HK-2 (cell line): ENCODE results near the gene MERTK.
A peak's percentile ranks its signal among the peaks of the same experiment; 100 is the strongest.
"Not testable (repeated sequence)": the region's sequence is repeated elsewhere in the genome, so short reads cannot be mapped to it uniquely, and the experiment has no call there.

ENCODE experiments used
- DNase-seq: peaks from one replicate; pipeline ENCODE4 v3.0.0-alpha.2; 2018; ENCODE audit not compliant: unreplicated experiment

Gene MERTK

DNA sequence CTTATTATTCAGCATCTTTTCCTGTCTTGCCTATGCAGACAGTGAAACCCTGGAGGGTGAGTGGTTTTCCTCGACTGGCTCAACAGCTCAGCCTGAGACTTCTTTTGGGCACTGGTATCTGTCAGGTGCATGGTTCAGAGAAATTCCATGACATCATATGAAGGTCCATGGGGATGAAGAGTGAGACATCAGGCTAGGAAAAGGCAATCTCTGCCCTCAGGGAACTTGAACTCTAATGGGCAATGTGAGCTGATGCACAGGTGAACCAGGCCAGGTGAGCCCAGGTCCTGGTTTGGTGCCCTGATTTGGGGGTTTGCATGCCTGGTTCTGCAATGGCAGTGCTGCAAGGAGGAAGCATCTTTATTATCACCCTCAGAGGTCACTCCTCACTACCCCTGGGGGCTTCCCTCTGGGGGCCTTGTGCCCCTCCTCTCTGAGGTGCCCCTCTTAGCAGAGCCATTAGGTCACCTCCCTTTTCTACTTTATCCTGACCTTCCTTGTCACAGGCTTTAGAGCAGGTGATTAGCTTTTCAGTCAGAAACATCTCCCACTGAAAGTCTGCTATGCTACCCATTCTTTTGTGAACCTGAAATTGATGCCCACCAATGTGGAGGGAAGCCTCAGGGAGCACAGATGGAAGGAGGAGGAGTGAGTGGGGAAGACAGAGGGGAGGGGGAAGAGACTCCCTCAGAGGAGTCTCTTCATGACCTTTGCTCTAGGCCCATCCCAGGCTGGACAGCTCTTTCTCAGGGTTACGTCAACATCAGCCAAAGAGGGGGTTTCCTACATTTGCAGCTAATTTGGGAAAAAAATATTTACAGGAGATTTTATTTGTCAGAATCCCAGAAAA, 47.3 kb downstream of the MERTK start:
- DNase-seq, result no peak

DNA sequence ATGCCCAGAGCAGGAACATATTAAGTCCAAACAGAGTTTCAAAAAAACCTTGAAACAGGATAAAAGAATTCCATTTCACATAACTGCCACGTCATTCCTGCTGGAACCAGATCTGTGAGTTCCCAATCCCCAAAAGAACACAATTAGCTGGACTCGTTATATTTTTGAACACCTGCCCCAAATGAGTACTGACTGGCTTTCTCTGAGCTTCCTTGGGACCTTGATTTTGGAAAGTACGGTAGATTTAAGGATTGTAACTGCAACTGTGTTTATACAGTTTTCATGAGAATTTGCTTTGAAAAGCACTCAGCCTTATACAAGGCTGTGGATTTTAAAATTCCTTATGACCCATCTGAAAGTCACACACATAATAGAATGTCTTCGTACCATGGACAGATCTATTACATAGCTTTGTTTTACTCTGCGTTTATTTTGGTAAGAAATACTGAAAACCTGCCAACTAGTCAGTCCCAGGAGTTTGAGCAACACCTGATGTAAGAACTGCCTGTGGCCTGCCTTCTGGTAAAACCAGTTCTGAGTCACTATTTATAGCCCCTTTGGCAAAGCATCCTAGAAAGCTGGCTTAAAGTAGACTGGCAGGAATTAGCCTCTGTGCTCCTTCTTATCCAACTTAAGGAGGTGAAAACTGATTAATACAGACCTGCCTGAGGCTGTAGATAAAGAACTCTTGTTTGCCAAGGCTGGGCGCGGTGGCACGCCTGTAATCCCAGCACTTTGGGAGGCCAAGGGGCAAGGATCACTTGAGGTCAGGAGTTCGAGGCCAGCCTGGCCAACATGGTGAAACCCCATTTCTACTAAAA, 48.1 kb downstream of the MERTK start:
- DNase-seq, result no peak

DNA sequence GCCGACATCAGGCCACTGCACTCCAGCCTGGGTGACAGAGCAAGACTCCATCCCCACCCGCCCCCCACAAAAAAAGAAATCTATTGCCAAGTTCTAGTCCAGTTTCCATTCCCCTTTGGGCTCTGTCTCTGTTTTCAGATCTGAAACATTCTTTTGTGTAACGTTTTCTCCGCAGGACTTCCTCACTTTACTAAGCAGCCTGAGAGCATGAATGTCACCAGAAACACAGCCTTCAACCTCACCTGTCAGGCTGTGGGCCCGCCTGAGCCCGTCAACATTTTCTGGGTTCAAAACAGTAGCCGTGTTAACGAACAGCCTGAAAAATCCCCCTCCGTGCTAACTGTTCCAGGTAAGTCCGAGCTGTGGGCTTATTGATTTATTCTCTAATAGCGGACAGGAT, 48.8 kb downstream of the MERTK start:
- DNase-seq, result no peak

DNA sequence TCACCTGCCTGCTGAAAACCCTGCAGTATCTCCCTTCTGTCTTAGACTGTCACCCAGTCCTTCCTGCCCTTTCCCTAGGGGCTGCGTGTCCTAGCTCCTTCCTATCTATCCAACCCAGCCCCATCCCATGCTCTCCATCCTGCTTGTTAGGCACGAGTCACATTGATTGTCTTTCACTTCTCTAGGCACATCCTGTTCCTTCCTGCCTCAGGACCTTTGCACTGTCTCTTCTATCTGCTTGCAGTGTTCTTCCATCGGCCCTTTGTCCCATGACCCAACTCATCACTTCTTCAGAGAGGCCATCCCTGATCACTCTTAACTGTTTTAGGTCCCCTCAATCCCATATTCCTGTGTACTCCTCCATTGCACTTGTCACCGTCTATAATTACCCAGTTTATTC, 50.4 kb downstream of the MERTK start:
- DNase-seq, result no peak

DNA sequence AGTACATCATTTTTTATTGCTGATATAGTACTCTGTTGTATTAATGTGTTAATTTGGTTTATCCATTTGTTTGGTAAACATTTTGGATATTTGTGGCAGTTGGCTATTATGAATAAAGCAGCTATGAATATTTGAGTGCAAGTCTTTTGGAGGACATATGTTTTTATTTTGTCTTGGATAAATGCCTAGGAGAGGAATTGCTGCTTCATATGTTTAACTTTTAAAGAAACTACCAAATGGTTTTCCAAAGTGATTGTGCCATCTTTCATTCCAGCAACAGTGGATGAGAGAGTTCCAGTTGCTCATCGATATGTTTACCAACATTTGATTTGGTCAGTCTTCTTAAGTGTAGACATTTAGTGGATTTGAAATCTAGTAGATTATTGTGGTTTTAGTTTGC, 51.8 kb downstream of the MERTK start:
- no peak for DNase-seq

DNA sequence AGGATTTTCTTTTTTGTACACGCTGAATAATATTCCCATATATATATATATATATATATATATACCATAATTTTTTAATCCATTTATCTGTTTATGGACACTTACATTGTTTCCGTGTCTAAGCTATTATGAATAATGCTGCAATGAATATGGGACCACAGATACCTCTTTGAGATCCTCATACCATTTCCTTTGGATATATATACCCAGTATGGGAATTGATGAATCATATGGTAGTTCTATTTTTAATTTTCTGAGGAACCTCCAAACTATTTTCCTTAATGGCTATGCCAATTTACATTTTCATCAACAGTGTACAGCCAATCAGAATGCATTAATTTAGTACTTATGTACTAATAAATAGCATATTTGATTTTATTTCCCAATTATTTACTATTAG, 53.1 kb downstream of the MERTK start:
- no peak for DNase-seq

DNA sequence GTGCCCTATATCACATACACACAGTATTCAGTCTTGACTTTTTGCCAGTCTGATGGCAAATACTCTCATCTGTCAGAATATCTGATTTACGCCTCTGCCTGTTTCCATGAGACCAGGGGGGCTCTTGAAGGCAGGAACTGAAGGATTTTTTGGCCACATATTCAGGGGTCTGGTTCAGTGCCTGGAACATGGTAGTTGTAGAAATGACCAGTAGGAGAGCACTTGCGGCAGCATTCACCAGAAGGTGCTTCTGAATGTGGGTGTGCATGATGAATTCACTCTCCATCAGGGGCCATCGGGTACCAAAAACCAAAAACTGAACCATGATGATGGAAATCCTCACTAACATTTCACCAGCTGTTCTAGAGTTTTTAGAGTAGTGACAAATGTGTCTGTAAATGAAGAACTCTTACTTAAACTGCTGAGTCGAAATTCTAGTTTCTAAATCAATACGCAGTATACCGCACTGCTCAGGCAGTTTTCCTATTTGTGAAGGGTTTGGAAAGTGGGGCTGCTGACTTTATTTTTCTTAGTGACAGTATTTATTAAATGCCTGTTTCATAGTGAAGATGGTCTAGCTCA, 54.6 kb downstream of the MERTK start:
- no peak for DNase-seq

DNA sequence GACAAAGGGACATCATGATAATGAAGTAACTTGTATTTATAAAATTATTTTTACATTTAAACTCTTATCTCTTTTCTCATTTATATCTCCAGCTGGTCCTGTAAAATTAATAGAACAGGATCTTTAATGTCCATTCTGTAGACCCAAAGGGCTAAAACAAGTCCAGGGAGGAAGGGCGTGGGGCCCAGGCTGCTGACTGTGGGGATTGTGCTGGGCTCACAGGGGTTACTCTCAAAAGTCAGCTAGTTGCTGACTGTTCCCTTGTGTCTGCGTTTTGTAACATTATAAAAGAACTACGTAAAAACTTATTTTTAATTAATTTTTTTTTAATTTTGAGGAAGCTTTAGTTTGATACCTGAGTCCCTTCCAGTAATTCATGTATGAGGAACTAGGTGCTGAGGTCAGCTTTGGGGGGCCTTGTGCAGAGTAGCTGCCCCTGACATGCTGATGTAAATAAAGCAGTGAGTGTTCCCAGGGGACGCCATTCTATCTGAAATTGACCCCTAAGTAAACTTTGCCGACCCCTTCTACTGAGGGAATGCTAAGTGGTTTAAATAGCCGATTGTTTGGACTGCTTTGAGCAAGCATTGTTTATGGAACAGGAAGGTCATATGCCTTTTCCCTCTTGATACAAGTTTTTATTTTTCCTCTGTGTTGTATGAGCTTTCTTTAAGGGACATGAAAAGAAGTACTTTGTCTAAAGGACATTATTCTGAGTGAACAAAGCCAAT, 56.4 kb downstream of the MERTK start:
- no peak for DNase-seq

DNA sequence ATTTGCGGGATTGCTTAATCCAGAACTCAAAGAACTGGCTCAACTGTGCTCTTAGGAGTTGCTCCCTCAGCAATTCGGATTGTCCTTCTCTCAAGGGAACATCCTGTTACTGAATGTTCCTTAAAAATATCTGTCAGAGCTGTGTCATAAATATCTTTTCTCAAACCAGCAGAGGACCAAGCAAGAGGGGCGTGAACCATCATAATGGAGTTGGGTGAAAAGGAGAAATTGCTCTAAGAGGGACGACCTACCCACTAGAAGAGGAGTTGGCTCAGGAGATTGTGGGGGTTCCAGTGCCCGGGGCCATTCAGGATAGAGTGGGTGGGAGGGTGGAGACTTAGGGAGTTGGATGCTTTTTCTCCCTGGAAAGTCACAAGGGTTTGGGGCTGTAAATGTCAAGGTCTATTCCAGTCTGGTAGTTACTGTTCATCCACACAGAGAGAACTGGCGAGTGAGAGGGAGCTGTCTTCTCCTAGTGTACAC, 59.5 kb downstream of the MERTK start:
- DNase-seq, result no peak

DNA sequence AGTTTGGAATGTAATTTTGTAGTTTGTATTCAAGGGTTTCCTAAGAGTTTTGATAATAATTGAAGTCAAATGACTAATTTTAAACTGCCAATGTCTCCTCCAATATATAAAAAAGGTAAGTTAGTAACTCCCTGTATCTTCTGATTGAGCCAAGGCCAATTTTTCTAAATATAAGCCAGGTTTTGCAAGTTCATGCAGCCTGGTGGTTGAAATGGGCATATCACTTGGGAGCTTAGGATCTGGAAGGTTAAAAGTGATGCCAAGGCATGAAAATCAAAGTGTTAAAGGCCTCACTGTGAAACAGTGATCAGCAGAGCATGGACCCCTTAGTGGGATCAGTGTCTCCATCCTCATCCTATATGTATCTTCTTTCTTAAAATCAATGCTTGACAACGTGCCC, 60.5 kb downstream of the MERTK start:
- DNase-seq, result no peak

DNA sequence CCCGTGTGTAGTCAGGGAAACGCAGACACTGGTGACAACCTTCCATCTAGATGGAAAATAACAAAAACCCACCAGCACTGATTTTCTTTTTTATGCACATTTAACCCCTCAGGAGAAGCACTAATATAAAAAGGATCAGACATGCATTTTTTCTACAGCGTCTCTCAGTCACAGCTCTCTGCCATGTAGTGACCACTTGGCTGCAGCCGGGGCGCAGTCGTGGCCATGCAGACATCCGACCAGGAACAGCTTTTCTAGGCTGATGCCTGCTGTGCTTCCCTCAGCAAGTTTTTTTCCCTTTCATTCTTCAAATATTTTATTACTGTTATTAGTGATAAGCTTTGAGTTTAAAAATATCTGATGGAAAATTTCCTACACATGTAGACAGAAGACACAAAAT, 63.3 kb downstream of the MERTK start:
- no peak for DNase-seq

DNA sequence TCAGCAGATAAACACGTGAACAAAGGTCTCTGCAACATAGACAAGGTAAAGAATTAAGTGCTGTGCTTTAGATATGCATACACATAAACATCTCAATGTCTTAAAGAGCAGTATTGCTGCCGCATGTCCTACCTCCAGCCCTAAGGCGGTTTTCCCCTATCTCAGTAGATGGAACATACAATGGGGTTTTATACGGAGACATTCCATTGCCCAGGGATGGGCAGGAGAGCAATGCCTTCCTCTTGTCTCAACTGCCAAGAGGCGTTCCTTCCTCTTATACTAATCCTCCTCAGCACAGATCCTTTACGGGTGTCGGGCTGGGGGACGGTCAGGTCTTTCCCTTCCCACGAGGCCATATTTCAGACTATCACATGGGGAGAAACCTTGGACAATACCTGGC, 64.7 kb downstream of the MERTK start:
- DNase-seq, result not testable (repeated sequence)

DNA sequence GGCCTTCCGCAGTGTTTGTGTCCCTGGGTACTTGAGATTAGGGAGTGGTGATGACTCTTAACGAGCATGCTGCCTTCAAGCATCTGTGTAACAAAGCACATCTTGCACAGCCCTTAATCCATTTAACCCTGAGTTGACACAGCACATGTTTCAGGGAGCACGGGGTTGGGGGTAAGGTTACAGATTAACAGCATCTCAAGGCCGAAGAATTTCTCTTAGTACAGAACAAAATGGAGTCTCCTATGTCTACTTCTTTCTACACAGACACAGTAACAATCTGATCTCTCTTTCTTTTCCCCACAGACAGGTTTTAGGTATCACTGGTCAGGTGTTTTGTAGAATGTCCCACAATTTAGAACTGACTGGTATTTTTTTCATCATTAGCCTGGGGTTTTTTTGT, 65.1 kb downstream of the MERTK start:
- DNase-seq, result not testable (repeated sequence)

DNA sequence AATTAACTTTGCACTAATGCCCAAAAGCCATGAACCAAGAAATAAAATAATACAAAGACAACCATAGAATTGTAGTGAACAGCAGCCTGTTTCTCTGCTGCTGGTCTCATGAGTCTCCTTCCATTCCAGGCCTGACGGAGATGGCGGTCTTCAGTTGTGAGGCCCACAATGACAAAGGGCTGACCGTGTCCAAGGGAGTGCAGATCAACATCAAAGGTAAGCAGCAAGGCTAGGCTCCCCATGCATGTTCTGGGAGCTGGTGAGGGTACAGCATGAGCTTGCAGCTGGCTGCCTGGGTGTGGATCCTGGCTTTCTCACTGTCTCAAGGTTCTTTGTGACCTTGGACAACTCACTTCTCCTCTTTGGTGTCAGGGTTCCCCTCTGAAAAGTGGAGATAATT, 66.7 kb downstream of the MERTK start:
- no peak for DNase-seq

DNA sequence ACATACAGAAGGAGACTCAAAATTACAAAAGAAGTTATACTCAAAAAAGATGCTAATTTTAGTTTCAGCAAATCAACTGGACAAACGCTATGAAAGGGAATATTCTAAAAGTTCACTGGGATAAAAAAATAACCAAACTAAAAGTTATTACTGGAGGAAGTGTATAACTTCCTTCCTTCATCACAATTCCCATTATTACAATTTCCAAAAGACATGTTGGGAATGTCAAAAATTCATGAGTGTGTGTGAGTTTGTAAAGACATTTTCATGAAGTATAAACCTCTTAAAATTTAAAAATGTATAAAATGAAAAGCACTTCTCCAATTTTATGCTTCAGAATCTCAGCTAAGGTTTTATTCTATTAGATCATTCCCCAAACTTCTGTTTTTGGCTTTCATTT, 67.8 kb downstream of the MERTK start:
- no peak for DNase-seq

DNA sequence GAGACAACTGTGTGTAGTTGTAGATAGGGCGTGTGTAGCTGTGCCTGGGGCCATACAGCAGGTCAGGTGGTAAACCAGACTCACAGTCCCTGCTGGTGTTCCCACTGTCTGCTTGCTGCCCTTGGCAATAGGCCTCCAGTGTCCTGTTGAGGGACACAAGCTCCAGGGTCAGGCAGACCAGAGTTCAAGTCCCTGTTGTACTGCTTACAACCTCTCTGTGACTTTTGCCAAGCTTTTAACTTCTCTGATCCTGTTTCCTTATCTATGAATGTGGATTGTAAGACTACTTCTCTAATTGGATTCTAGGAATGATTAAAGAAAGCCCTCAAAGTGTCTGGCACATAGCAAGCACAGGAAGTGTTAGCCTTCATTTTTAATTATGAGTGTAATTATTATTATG, 68.6 kb downstream of the MERTK start:
- no peak for DNase-seq

DNA sequence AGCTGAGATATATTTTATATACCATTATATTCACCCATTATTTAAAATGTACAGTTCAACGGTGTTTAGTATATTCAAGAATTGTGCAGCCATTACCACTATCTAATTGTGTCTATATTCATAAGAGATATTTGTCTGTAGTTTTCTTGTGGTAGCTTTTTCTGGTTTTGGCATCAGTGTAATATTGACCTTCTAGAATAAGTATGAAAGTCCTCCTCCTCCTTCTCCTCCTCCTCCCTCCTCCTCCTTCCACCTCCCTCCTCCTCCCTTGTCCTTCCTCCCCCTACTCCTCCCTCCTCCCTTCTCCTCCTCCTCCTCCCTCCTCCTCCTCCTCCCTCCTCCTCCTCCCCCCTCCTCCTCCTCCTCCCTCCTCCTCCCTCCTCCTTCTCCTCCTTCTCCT, 72.0 kb downstream of the MERTK start:
- no peak for DNase-seq

DNA sequence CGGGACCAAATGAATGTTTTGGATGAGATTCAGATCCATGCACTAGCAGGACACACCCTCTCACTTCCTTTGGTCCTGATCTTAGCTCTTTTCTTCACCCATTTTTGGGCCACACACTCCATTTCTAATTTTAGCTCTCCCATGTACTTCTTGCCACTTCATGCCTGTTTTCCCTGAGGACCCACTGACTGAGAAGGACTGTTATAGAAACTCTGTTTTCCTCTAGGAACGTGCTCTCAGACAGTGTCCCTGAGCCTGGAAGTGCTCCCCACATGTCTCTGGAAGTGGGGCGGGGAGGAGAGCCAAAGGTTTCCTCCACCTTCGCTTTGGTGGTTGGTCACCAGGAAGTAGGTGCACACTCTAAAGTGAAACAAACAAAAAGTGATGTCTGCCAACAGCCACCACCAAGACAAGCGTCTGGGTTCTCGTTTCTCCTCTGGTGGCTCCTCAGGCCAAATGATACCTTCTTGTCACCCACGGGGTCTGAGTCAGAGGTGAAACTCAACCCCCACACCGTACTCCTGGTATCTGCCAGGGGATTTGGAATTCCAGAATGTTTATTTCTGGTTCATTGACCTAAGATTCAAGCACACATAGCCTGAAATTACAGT, 74.7 kb downstream of the MERTK start:
- DNase-seq, result peak; percentile 22

DNA sequence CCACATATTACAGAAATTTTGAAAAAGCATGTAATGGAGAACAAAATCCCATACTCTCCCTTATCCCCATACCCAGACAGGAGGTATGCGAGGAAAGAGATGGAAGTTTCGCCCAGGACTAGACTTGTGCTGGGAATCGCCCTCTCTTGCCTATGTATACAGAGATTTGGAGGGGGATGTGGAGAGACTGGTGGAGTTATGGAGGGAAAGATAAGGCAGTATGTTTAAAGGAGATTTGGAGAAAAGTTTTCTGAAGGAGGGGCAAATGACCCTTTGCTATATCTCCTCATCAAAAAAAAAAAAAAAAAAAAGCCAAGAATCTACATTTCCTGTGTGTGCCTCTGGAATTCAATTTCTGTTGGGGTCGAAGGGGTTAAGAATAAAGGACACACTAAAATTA, 75.3 kb downstream of the MERTK start:
- no peak for DNase-seq

DNA sequence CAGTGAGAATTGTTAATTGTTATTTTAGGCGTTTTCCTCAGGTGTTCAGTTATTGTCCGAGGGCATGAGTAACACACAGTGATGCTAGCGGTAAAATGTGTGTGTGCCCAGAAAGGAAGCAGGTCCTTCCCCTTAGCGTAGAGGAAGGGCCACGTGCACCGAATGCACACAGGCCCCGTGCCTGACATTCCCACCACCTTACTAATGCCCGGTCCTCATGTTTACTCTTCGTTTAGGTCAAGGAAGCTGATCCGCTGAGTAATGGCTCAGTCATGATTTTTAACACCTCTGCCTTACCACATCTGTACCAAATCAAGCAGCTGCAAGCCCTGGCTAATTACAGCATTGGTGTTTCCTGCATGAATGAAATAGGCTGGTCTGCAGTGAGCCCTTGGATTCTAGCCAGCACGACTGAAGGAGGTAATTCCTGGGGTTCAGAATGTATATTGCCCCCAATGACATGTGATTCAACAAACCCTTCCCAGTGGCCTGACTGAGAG, 76.7 kb downstream of the MERTK start:
- DNase-seq, result peak; percentile 84

DNA sequence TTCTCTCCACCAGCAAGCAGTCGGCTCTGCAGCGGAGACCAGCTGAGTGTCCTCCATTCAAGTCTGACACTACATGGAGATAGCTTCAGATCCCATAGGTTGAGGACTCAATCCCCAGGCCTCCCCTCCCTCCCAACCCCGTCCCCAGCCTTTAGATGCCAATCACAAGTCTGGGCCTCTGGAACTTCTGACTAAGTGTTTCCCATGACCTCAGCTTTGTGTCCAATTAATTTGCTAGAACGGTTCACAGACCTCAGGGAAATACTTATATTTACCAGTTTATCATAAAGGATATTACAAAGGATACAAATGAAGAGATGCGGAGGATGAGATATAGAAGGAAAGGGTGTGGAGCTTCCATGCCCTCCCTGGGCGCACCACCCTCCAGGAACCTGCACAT, 77.4 kb downstream of the MERTK start:
- peak; percentile 9 for DNase-seq
